Ammon's horn (tissue), 1 donor: ENCODE results near the gene PRDM11.
A peak's percentile ranks its signal among the peaks of the same experiment; 100 is the strongest.

ENCODE experiments used
- DNase-seq: peaks from one replicate; pipeline ENCODE4 v3.0.0-alpha.2; 2016; ENCODE audit warnings: low spot score

PRDM11 gene

GRCh38 chr11:45174963-45175362 lies 28.5 kb downstream of the PRDM11 start:
- DNase-seq, result no peak

DNA sequence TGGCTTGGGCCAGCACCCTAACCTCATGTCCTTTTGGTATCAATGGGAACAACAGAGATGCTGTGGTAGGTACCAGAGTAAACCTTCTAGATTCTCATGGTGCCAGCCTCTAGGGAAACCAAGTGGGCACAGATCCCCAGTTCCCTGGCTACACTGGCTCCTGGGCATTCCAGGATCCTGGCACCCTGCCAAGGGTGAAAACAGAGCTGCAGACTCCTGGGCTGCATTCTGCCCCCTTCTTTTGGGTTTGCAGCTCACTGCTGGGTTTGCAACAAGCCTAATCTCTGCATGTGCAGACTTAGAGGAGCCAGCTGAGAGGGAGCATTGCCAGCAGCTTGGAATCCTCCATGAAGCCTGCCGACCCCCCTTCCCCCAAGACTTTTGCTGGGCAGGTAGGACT lies 30.6 kb downstream of the PRDM11 start:
- DNase-seq, result peak; percentile 22

GRCh38 chr11:45178223-45178622 lies 31.8 kb downstream of the PRDM11 start:
- no peak for DNase-seq

DNA sequence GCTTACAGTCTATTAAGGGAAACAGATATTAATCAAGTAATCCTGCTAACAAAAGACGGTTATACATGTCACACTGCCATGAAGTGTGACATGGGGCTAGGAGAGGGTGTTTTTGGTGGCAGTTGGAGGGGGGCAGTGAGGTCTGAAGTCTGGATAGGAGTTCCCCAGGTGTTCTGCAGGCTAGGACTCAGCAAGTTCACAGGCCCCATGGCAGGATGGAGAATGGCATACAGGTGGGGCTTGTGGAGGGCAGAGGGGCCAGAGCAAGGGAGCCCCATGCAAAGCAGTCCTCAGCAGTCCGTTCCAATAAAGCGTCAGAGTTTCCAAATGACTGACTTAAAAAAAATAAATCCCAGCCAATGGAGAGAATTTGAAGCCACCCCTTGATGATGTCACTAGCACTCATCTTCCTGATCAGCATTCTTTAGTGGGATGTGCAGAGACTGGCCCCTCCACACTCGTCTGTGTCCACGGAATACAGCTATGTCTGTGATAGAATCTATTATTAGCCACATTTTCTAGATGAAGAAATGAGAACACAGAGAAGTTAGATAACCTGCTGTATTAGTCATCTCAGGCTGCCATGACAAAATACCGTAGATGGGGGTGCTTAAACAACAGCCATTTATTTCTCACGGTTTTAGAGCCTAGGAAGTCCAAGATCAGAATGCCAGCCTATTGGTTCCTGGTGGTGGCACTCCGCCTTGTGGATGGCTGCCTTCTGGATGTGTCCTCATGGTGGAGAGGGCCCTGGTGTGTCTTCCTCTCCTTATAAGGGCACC lies 32.6 kb downstream of the PRDM11 start:
- DNase-seq, result no peak

GRCh38 chr11:45179686-45180178 lies 33.3 kb downstream of the PRDM11 start:
- DNase-seq, result no peak

- peak; percentile 17 for DNase-seq
Measured at GRCh38 chr11:45180179-45180847, 33.9 kb downstream of the PRDM11 start.

DNA sequence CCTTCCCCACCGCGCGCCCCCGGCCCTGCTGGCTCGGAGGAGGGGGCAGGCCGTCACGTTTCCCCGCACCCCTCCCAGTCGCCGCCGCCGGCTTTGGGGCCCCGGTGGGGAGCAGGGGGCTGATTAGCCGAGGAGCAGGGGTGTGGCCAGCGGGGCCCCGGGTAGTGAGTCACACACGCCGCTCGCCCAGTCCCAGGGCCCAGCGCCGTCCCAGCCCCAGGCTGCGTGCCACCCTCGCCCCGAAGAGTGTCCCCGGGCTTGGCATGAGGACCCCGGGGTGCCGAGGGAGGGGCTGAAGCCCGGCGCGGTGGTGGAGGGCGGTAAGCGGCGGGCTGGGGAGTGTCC lies 34.4 kb downstream of the PRDM11 start:
- DNase-seq, result no peak

GRCh38 chr11:45181193-45181888 lies 34.9 kb downstream of the PRDM11 start:
- no peak for DNase-seq

DNA sequence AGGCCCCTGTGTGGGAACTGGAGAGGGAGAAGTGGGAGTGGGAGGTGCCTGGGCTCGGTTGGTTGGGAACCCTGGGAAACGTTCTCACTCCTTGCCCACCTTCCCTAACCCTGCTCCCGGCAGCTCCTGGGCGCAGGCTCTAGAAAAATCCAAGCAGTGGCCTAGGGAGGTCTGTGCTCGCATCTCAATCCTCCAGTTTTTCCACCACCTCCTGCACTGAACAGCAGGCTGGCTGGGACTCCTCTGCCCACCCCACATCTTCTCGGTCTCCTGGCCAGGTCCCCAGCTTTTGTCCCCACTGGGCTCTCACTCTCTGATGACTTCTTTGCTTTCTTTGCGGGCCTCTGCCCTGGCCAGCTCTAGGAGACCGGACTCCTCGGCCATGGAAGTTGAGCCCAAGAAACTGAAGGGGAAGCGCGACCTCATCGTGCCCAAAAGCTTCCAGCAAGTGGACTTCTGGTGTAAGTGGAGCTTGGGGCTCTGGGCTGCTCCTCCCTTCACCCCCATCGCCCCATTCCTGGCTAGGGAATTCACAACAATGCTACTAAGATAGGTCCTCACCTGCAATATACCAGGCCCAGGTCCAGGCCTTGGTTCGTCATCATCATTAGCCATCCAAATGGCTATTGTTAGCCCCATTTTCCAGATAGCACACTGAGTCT lies 35.6 kb downstream of the PRDM11 start:
- DNase-seq, result no peak

- no peak for DNase-seq
Measured at GRCh38 chr11:45182902-45183301, 36.5 kb downstream of the PRDM11 start.

GRCh38 chr11:45184640-45185039 lies 38.2 kb downstream of the PRDM11 start:
- no peak for DNase-seq

DNA sequence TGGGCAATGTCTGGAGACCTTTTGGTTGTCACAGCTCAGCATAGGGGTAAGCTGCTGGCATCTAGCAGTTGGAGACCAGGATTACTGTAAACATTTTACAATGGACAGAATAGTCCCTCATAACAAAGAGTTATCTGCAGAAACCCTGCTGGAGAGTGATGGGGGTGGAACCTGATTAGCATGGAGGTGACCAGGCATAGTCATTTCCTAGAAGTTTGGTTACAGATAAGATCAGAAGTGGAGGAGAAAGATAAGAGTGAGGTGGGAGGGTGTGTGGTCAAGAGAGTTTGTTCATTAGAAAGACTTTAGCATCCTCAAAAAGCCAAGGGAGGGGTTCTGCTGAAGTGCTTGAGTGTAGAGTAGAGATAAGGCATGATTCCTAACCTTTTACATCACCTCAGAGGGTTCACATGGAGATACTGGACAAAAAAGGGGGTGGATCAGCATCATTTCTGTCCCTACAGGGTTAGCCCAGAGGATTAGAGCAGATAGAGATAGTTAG lies 38.8 kb downstream of the PRDM11 start:
- no peak for DNase-seq

GRCh38 chr11:45187375-45187774 lies 40.9 kb downstream of the PRDM11 start:
- no peak for DNase-seq

DNA sequence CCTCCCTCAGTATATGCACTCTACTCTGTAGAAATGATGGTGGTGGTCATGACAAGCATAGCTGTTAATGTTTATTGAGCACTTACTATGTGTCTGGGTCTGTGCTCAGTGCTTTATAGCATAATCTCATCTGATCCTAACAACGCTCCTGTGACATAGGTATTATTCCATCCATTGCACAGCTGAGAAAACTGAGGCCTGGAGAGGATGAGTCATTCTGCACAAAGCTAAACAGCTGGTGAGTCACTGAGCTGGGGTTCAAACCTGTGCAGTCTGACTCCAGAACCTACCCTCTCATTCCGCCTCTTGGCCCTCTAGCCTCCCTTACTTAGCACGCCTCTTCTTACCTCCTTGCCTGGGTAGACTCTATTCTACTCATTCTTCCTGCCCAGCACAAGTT lies 41.7 kb downstream of the PRDM11 start:
- DNase-seq, result no peak

DNA sequence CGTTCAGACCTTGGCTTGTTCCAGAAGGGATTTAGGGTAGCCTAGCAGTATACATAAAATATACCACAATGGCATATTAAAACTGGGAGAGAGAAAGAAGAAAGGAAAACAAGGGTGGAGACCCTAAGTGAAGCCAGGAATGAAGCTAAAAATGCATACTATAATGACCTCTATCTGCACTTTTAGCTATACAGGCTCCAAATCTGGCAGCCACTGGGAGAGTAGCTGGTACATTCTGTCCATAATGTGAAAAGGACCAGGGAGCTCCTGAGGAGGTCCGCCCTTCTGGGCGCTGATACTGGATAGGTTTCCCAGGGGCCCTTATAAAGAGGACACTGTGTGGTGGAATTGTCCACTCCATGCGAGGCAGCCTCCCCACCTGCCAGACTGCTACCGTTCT lies 42.8 kb downstream of the PRDM11 start:
- DNase-seq, result no peak

DNA sequence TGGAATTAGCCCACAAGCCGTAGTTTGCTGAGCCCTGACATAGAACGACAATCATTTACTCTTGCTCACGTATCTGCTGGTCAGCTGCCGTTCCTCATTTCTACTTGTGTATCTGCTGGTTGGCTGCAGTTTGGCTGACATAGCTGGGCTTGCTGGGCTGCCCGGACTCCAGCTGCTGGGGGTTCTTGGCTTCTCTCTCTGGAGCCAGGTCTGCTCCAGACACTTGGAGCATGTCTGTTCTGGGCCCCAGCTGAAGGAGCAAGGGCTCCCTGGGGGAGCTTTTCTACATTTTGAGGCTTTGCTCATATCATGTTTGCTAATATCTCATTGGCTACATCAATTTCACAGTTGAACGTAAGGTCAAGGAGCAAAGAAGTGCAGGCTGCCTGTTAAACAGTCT lies 47.3 kb downstream of the PRDM11 start:
- no peak for DNase-seq

- no peak for DNase-seq
Measured at GRCh38 chr11:45204761-45205160, 58.3 kb downstream of the PRDM11 start.

DNA sequence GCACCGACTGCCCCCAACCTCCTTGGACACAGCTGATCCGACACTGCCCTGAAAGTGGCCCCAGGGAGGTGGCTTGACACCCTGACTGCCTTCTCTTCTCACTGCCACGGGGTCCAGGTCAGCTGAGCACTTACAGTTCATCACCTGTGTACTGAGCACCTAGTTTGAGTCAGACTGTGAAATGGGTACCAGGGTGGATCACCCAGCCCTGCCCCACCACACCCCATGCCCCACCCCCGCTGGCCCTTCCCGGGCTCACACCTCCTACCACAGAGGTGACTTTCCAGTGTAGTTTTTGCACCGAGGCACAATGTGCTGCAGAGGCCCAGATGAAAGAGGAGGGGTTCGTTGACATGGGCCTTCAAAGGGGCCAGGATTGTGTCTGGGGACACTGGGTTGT lies 59.5 kb downstream of the PRDM11 start:
- DNase-seq, result no peak

- DNase-seq, result no peak
Measured at GRCh38 chr11:45208135-45208534, 61.7 kb downstream of the PRDM11 start.

GRCh38 chr11:45209000-45209879 lies 62.8 kb downstream of the PRDM11 start:
- no peak for DNase-seq
